Measurements from ENCODE around the gene ZNF30. TPM values are rescaled to one million over a fixed set of nuclear protein-coding genes. Genes with fewer than 3 reads are reported as not detected.
"Not testable (repeated sequence)": the region's sequence is repeated elsewhere in the genome, so short reads cannot be mapped to it uniquely, and the experiment has no call there.

The ZNF30 gene
- total and polyA plus RNA-seq, 2 experiments from 2014 or later = 1.1 to 3.2 TPM

GRCh38 chr19:34967551-34967950, 40.8 kb downstream of the ZNF30 start:
- Histone ChIP-seq H3K4me2 (no peak overlapping the region), H3K4me1 (ENCODE audit: insufficient read depth) (no peaks in the 10 kb centered on the region), H3K4me3 (no peak overlapping the region), H3K27ac (no peak overlapping the region), H3K27me3 (no peaks in the 10 kb centered on the region), H3K79me2 (peaks cover 12% of the 10 kb centered on the region), H2AFZ (no peak overlapping the region), H3K9me3 (ENCODE audit: low read depth) (no peaks in the 10 kb centered on the region), H3K36me3 (replicated peaks; ENCODE audit: insufficient read depth, low read depth) (no peaks in the 10 kb centered on the region), H3K9me2 (replicated peaks; ENCODE audit: insufficient read depth) (no peaks in the 10 kb centered on the region), H4K20me1 (ENCODE audit: insufficient read depth, poor library complexity, severe bottlenecking) (no peaks in the 10 kb centered on the region)
- TF ChIP-seq EZH2phosphoT487 (IDR thresholded peaks at IDR 0.05; ENCODE audit: low read depth, severe bottlenecking, unreplicated experiment) (no peak), EZH2 (IDR thresholded peaks at IDR 0.05; ENCODE audit: borderline replicate concordance) (no peak), CTCF (IDR thresholded peaks at IDR 0.05; ENCODE audit: poor library complexity) (no peak)
- WGBS (ENCODE audit: low lambda C conversion rate, missing lambda C conversion rate) = 79% methylated on average over 6 of the region's 6 CpGs
- DNase-seq (ENCODE audit: low spot score) = no peak

- no peak overlapping the region for H3K4me3 ChIP-seq
- H3K79me2 ChIP-seq = no peaks in the 10 kb centered on the region
- no peaks in the 10 kb centered on the region for H4K20me1 ChIP-seq (ENCODE audit: insufficient read depth, poor library complexity, severe bottlenecking)
- no peaks in the 10 kb centered on the region for H3K27me3 ChIP-seq
- H3K4me1 ChIP-seq (ENCODE audit: insufficient read depth) = no peaks in the 10 kb centered on the region
- H3K9me2 ChIP-seq (replicated peaks; ENCODE audit: insufficient read depth) = no peaks in the 10 kb centered on the region
- no peak for TF ChIP-seq EZH2 (IDR thresholded peaks at IDR 0.05; ENCODE audit: borderline replicate concordance)
- no peak for TF ChIP-seq EZH2phosphoT487 (IDR thresholded peaks at IDR 0.05; ENCODE audit: low read depth, severe bottlenecking, unreplicated experiment)
- H3K9me3 ChIP-seq (ENCODE audit: low read depth) = no peaks in the 10 kb centered on the region
- DNase-seq (ENCODE audit: low spot score) = no peak
- H2AFZ ChIP-seq = no peak overlapping the region
- no peak overlapping the region for H3K27ac ChIP-seq
- H3K4me2 ChIP-seq = no peak overlapping the region
- 92% methylated on average over 6 of the region's 6 CpGs for WGBS (ENCODE audit: low lambda C conversion rate, missing lambda C conversion rate)
- H3K36me3 ChIP-seq (replicated peaks; ENCODE audit: insufficient read depth, low read depth) = no peaks in the 10 kb centered on the region
Measured at GRCh38 chr19:34969721-34970120, 43.0 kb downstream of the ZNF30 start.

- H3K4me2 ChIP-seq; H3K36me3 ChIP-seq (replicated peaks; ENCODE audit: insufficient read depth, low read depth); H3K27me3 ChIP-seq; H3K9me2 ChIP-seq (replicated peaks; ENCODE audit: insufficient read depth); H4K20me1 ChIP-seq (ENCODE audit: insufficient read depth, poor library complexity, severe bottlenecking); H3K4me1 ChIP-seq (ENCODE audit: insufficient read depth); H3K79me2 ChIP-seq; H3K4me3 ChIP-seq; H3K27ac ChIP-seq; DNase-seq (ENCODE audit: low spot score); H2AFZ ChIP-seq; H3K9me3 ChIP-seq (ENCODE audit: low read depth): not testable (repeated sequence)
- WGBS (ENCODE audit: low lambda C conversion rate, missing lambda C conversion rate) = 88% methylated on average over 12 of the region's 12 CpGs
Measured at GRCh38 chr19:34970185-34970780, 43.6 kb downstream of the ZNF30 start.

- no peaks in the 10 kb centered on the region for H3K36me3 ChIP-seq (replicated peaks; ENCODE audit: insufficient read depth, low read depth)
- H3K79me2 ChIP-seq = no peaks in the 10 kb centered on the region
- H3K27ac ChIP-seq = no peak overlapping the region
- no peaks in the 10 kb centered on the region for H3K4me1 ChIP-seq (ENCODE audit: insufficient read depth)
- H3K9me3 ChIP-seq (ENCODE audit: low read depth) = no peaks in the 10 kb centered on the region
- no peaks in the 10 kb centered on the region for H4K20me1 ChIP-seq (ENCODE audit: insufficient read depth, poor library complexity, severe bottlenecking)
- H2AFZ ChIP-seq = no peak overlapping the region
- H3K4me3 ChIP-seq = no peak overlapping the region
- no peaks in the 10 kb centered on the region for H3K9me2 ChIP-seq (replicated peaks; ENCODE audit: insufficient read depth)
- no peak for DNase-seq (ENCODE audit: low spot score)
- TF ChIP-seq CTCF (IDR thresholded peaks at IDR 0.05; ENCODE audit: poor library complexity) (no peak), EZH2 (IDR thresholded peaks at IDR 0.05; ENCODE audit: borderline replicate concordance) (no peak), EZH2phosphoT487 (IDR thresholded peaks at IDR 0.05; ENCODE audit: low read depth, severe bottlenecking, unreplicated experiment) (no peak)
- no peak overlapping the region for H3K4me2 ChIP-seq
- no peaks in the 10 kb centered on the region for H3K27me3 ChIP-seq
- 83% methylated on average over 7 of the region's 7 CpGs for WGBS (ENCODE audit: low lambda C conversion rate, missing lambda C conversion rate)
Measured at GRCh38 chr19:34972163-34972705, 45.5 kb downstream of the ZNF30 start.
